GM23338 (cell line): ENCODE measurements around the gene RYR2.

Experiments
- JUNB ChIP-seq: IDR thresholded peaks from one replicate; pipeline ENCODE4 v1.6.1; 2016; ENCODE audit warnings: antibody characterized with exemption; ENCODE audit not compliant: unreplicated experiment
- TF ChIP-seq, protein P1 (sequence below), 2 experiments: fragments of 200-600 bp in 1 of 2; sonication (generic) in 1 of 2; conservative IDR thresholded peaks; 2 replicates each; pipeline versions ENCODE4 v1.5.1 to v1.6.1; 2016 to 2017; ENCODE audit warnings: antibody characterized with exemption in 2 of 2, low read depth in 2 of 2, mild to moderate bottlenecking in 2 of 2, moderate library complexity in 1 of 2

DNA sequence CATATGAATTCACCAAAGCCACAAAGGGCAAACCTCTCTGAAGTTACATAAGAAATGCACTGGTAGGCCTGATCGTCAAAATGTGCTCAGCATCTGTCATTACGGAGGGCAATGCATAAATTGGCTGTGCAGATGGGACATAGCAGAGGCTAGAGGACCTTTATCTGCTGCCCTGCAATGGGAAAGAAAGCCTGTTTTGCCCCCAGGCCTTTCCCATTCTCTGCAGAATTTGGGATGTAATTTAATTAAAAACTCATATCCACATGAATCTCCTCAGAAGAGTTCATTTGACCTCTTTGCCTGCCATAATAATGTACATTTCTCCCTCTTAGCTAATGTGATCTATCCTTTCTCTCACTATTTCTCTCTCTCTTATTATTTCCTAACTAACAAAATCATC, 690.7 kb downstream of the RYR2 start:
- TF ChIP-seq, protein P1, sequence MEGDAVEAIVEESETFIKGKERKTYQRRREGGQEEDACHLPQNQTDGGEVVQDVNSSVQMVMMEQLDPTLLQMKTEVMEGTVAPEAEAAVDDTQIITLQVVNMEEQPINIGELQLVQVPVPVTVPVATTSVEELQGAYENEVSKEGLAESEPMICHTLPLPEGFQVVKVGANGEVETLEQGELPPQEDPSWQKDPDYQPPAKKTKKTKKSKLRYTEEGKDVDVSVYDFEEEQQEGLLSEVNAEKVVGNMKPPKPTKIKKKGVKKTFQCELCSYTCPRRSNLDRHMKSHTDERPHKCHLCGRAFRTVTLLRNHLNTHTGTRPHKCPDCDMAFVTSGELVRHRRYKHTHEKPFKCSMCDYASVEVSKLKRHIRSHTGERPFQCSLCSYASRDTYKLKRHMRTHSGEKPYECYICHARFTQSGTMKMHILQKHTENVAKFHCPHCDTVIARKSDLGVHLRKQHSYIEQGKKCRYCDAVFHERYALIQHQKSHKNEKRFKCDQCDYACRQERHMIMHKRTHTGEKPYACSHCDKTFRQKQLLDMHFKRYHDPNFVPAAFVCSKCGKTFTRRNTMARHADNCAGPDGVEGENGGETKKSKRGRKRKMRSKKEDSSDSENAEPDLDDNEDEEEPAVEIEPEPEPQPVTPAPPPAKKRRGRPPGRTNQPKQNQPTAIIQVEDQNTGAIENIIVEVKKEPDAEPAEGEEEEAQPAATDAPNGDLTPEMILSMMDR (conservative IDR thresholded peaks at IDR 0.05; ENCODE audit: low read depth in 2 of 2) = no peak
- TF ChIP-seq JUNB = no peak
